Measurements from ENCODE around the gene DMWD. TPM values are rescaled to one million over a fixed set of nuclear protein-coding genes. Genes with fewer than 3 reads are reported as not detected.

The DMWD gene
- polyA plus RNA-seq, 1 of the 3 experiments (the other 2 are of a cell fraction), result 40.6 TPM

DNA sequence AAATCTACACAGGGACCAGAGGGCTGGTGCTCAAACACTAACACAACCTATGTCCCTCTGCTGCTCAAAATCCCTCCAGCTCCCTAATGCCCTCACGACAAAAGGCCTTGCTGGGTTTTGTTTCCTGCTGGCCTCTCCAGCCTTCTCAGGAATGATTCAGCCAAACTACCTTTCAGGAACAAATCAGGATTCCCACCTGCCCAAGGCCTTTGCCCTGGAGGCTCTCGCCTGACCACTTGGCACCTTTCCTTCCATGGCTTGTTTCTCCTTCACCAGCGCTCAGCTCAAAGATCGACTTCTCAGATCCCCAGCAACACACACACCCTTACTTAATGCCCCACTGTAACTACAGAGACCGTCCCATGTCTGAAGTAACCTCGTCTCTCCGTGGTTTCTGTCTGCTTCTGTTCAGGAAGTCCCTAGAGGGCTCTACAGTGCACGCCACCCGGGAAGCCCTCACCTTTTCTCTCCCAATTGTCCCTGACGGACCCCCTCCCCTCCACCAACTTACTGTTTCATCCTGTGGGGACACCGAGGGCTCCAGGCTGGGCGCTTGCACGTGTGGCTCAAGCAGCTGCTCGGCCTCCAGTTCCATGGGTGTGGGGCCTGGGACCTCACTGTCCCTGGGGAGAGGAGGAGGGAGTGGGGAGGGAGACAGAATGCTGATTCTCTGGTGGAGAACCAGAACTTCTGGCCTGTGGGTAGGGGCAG is 20.4 kb downstream of the DMWD start:
- DNase-seq, result no peak
- peaks cover 58% of the 10 kb centered on the region for H3F3A ChIP-seq (replicated peaks; ENCODE audit: insufficient read depth)
- no peak overlapping the region for H3K9ac ChIP-seq
- H4K20me1 ChIP-seq (ENCODE audit: insufficient read depth), result peaks cover 11% of the 10 kb centered on the region; the same call in 1 of the 2 replicates
- H3K9me2 ChIP-seq, result no peaks in the 10 kb centered on the region
- TF ChIP-seq RXRA (IDR thresholded peaks at IDR 0.05; ENCODE audit: borderline replicate concordance, low read depth), result no peak
- TF ChIP-seq POLR2AphosphoS5 (IDR thresholded peaks at IDR 0.05; ENCODE audit: low read depth, low read length), result no peak; the same call in 1 of the 2 replicates
- TF ChIP-seq TCF12 (IDR thresholded peaks at IDR 0.05), result no peak
- H3K27ac ChIP-seq (ENCODE audit: low read depth in 2 of 2, low read length in 1 of 2), result 0 out of 4 replicates have a peak overlapping the region, but pooled peaks of 1 of the 2 experiments have one; percentile 5
- POLR2A ChIA-PET, result interaction anchor here (0.6 kb wide), 1 partner anchor 80 kb away, joined by 3 read pairs; the partner anchor contains the start of gene QPCTL
- CTCF ChIA-PET, result interaction anchor here (0.6 to 5.9 kb wide), 9 partner anchors 10 to 305 kb away, joined by 3 to 100 read pairs (median 3); partner anchors contain the start of genes DMPK, DMWD and IRF2BP1
- no peak overlapping the region for H2AFZ ChIP-seq (ENCODE audit: low read depth)
- H3K27me3 ChIP-seq (ENCODE audit: insufficient read depth), result no peaks in the 10 kb centered on the region
- no peaks in the 10 kb centered on the region for H3K9me3 ChIP-seq
- WGBS (ENCODE audit: low lambda C conversion rate), result 95% methylated on average over 14 of the region's 14 CpGs
- no peaks in the 10 kb centered on the region for H3K79me2 ChIP-seq (ENCODE audit: insufficient read depth)
- H3K36me3 ChIP-seq (replicated peaks in 1 of 2; ENCODE audit: control insufficient read depth in 1 of 2, insufficient read depth in 2 of 2, low read length in 1 of 2), result peaks cover 10 to 33% of the 10 kb centered on the region in 2 experiments
- H3K4me2 ChIP-seq, result no peak overlapping the region
- no peak overlapping the region for H3K4me3 ChIP-seq (ENCODE audit: low read depth in 2 of 2, low read length in 1 of 2)
- peaks cover 8 to 21% of the 10 kb centered on the region in 2 experiments; a peak in 3 of 4 replicates for H3K4me1 ChIP-seq (ENCODE audit: control insufficient read depth in 1 of 2, insufficient read depth in 2 of 2, low read depth in 1 of 2, low read length in 1 of 2)

DNA sequence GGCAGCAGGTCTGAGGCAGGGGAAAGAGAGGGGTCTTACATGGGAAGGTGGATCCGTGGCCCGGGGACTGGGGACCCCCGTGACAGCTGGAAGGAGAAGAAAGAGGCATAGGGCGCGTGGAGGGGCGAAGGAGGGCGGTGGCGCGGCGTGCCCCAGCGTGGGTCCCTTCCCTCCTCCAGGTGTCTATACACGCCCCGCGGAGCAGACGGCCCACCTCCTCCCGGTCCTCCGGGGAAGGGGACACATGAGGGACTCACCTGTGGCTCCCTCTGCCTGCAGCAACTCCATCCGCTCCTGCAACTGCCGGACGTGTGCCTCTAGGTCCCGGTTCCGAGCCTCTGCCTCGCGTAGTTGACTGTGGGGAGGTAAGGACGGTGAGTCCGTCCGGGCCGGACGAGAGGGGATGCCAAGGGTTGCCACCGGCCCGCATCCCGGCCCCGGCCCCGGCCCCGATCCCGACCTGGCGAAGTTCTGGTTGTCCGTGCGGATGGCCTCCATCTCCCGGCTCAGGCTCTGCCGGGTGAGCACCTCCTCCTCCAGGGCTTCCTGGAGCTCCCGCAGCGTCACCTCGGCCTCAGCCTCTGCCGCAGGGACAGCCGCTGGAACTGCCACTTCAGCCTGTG is 21.2 kb downstream of the DMWD start:
- peaks cover 51% of the 10 kb centered on the region for H3F3A ChIP-seq (replicated peaks; ENCODE audit: insufficient read depth)
- H3K9me2 ChIP-seq, result no peaks in the 10 kb centered on the region
- H3K79me2 ChIP-seq (ENCODE audit: insufficient read depth), result no peaks in the 10 kb centered on the region
- H3K4me3 ChIP-seq (ENCODE audit: low read depth in 2 of 2, low read length in 1 of 2), result peak overlapping the region in 1 of 2 experiments; percentile 31; a peak in 2 of 4 replicates
- POLR2A ChIA-PET, result interaction anchor here (0.7 to 2.5 kb wide), 3 partner anchors 11 to 41 kb away, joined by 3 to 7 read pairs (median 5); partner anchors contain the start of genes DMPK and FBXO46
- H3K4me2 ChIP-seq, result peak overlapping the region; percentile 98; the same call in 1 of the 2 replicates
- no peak for DNase-seq
- no peak overlapping the region for H2AFZ ChIP-seq (ENCODE audit: low read depth)
- H3K4me1 ChIP-seq (ENCODE audit: control insufficient read depth in 1 of 2, insufficient read depth in 2 of 2, low read depth in 1 of 2, low read length in 1 of 2), result peaks cover 8 to 27% of the 10 kb centered on the region in 2 experiments; a peak in 3 of 4 replicates
- H3K27me3 ChIP-seq (ENCODE audit: insufficient read depth), result no peaks in the 10 kb centered on the region
- no peaks in the 10 kb centered on the region for H3K9me3 ChIP-seq
- WGBS (ENCODE audit: low lambda C conversion rate), result 93% methylated on average over 30 of the region's 46 CpGs
- peak overlapping the region; percentile 64 to 79; a peak in 3 of 4 replicates for H3K27ac ChIP-seq (ENCODE audit: low read depth in 2 of 2, low read length in 1 of 2)
- H3K36me3 ChIP-seq (replicated peaks in 1 of 2; ENCODE audit: control insufficient read depth in 1 of 2, insufficient read depth in 2 of 2, low read length in 1 of 2), result peaks cover 10 to 26% of the 10 kb centered on the region in 2 experiments
- CTCF ChIA-PET, result interaction anchor here (1.4 to 5.9 kb wide), 6 partner anchors 8 to 37 kb away, joined by 4 to 100 read pairs (median 10); partner anchors contain the start of gene DMWD
- H3K9ac ChIP-seq, result no peak overlapping the region
- H4K20me1 ChIP-seq (ENCODE audit: insufficient read depth), result peaks cover 11% of the 10 kb centered on the region; the same call in 1 of the 2 replicates
- TF ChIP-seq USF2 (IDR thresholded peaks at IDR 0.05; ENCODE audit: borderline replicate concordance, low read depth, low read length), result no peak
- TF ChIP-seq FOSL2 (IDR thresholded peaks at IDR 0.05; ENCODE audit: borderline replicate concordance, low read depth), result no peak
- no peak for TF ChIP-seq MAX (IDR thresholded peaks at IDR 0.05; ENCODE audit: low read depth)
- TF ChIP-seq, protein P1, sequence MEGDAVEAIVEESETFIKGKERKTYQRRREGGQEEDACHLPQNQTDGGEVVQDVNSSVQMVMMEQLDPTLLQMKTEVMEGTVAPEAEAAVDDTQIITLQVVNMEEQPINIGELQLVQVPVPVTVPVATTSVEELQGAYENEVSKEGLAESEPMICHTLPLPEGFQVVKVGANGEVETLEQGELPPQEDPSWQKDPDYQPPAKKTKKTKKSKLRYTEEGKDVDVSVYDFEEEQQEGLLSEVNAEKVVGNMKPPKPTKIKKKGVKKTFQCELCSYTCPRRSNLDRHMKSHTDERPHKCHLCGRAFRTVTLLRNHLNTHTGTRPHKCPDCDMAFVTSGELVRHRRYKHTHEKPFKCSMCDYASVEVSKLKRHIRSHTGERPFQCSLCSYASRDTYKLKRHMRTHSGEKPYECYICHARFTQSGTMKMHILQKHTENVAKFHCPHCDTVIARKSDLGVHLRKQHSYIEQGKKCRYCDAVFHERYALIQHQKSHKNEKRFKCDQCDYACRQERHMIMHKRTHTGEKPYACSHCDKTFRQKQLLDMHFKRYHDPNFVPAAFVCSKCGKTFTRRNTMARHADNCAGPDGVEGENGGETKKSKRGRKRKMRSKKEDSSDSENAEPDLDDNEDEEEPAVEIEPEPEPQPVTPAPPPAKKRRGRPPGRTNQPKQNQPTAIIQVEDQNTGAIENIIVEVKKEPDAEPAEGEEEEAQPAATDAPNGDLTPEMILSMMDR (IDR thresholded peaks at IDR 0.05), result no peak
- TF ChIP-seq ELF1 (IDR thresholded peaks at IDR 0.05), result no peak
- TF ChIP-seq USF1 (IDR thresholded peaks at IDR 0.05; ENCODE audit: borderline replicate concordance, low read depth), result no peak
- TF ChIP-seq YY1 (IDR thresholded peaks at IDR 0.05; ENCODE audit: low read depth), result no peak
- no peak for TF ChIP-seq IRF3 (IDR thresholded peaks at IDR 0.05; ENCODE audit: low read depth, low read length)
- no peak for TF ChIP-seq GATA2 (CRISPR knock-in tag; IDR thresholded peaks at IDR 0.05)
- no peak for TF ChIP-seq EZH2phosphoT487 (IDR thresholded peaks at IDR 0.05; ENCODE audit: borderline replicate concordance, low read depth)
- TF ChIP-seq FOXM1 (IDR thresholded peaks at IDR 0.05; ENCODE audit: low read depth), result no peak
- no peak for TF ChIP-seq GABPA (IDR thresholded peaks at IDR 0.05; ENCODE audit: low read depth)

Measured in SK-N-SH (cell line).